Testis (tissue), 3 donors: ENCODE data around the gene WDR48. TPM values are rescaled to one million over a fixed set of nuclear protein-coding genes. Genes with fewer than 3 reads are reported as not detected.

Experiments
- DNase-seq: peaks from one replicate; pipeline ENCODE4 v3.0.0-alpha.2; 2019
- H3K27ac ChIP-seq, 2 donors: fragments of 200-600 bp; sonication (generic); one replicate each; pipeline ENCODE4 v1.5.1; 2019
- H3K27me3 ChIP-seq: fragments of 200-600 bp; sonication (generic); one replicate; pipeline ENCODE4 v1.5.1; 2019
- H3K36me3 ChIP-seq: fragments of 200-600 bp; sonication (generic); one replicate; pipeline ENCODE4 v1.5.1; 2017; ENCODE audit warnings: low read depth; ENCODE audit errors: missing control alignments
- H3K4me1 ChIP-seq: fragments of 200-600 bp; sonication (generic); one replicate; pipeline ENCODE4 v1.5.1; 2019
- H3K4me3 ChIP-seq, 2 donors: fragments of 200-600 bp; sonication (generic); one replicate each; pipeline ENCODE4 v1.5.1; 2017 to 2019
- H3K9me3 ChIP-seq: fragments of 200-600 bp; sonication (generic); one replicate; pipeline ENCODE4 v1.5.1; 2017
- POLR2A ChIP-seq: fragments of 450-650 bp; IDR thresholded peaks from one replicate; pipeline ENCODE4 v1.6.1; 2017; ENCODE audit warnings: antibody characterized with exemption, mild to moderate bottlenecking, moderate library complexity
- WGBS, 2 donors: methylation state at CpG; one replicate each; pipeline ENCODE4 v1.1.5; 2018; 5-methylcytosine and 5-hydroxymethylcytosine counted together
- intact Hi-C: fragments of 100-400 bp; cut with DNase I; formaldehyde crosslinking; loops from one replicate; pipeline ENCODE4 v1.15.1; 2023; ENCODE audit warnings: low total_unique reads
- polyA plus RNA-seq: library from polyadenylated mRNA; stranded (reverse); fragments of 350-450 nt; fragmentation: Illumina TruSeq; extraction: RNeasy Lipid Tissue Mini Kit (QIAGEN cat#74804); gene quantifications from one replicate; pipeline ENCODE4 v1.2.3, GENCODE V29; 2014; ENCODE audit warnings: low read depth, low replicate concordance; ENCODE audit not compliant: insufficient read depth
- total RNA-seq, 2 donors: library from RNA; depleted of rRNA; stranded (reverse); fragments of >200 nt; gene quantifications; one replicate each; pipeline ENCODE4 v1.2.3, GENCODE V29; 2016
- TF ChIP-seq, protein P1 (sequence below), 3 experiments: fragments of 450-650 bp in 2 of 3; fragments of 200-600 bp in 1 of 3; sonication (generic) in 1 of 3; IDR thresholded peaks; one replicate each; pipeline ENCODE4 v1.5.1; 2016 to 2019; ENCODE audit warnings: antibody characterized with exemption in 3 of 3, mild to moderate bottlenecking in 2 of 3, moderate library complexity in 1 of 3

Gene WDR48
- total and polyA plus RNA-seq, 3 donors from 2014 or later: 67.8 to 130 (median 74.1) TPM

DNA sequence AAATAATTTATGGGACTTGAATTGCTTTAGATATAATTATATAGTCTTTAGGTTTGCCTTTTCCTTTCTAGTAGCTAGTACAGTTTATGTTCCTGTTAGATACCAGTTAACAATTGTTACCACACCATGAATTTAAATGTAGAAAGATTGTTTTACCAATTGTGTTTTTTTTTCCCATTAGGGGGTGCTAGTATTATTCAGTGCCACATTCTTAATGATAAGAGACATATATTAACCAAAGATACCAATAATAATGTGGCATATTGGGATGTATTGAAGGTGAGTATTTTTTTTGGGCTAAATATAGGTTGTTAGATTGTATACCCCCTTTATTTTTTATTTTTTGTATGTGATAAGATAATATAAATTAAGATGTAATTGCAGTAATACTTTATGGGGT, 27.7 kb downstream of the WDR48 start:
- Histone ChIP-seq H3K27me3 (no peaks in the 10 kb centered on the region), H3K36me3 (peaks cover 4% of the 10 kb centered on the region), H3K4me3 (no peak overlapping the region), H3K9me3 (no peaks in the 10 kb centered on the region), H3K4me1 (no peaks in the 10 kb centered on the region), H3K27ac (no peak overlapping the region)
- no peak for DNase-seq
- TF ChIP-seq, protein P1, sequence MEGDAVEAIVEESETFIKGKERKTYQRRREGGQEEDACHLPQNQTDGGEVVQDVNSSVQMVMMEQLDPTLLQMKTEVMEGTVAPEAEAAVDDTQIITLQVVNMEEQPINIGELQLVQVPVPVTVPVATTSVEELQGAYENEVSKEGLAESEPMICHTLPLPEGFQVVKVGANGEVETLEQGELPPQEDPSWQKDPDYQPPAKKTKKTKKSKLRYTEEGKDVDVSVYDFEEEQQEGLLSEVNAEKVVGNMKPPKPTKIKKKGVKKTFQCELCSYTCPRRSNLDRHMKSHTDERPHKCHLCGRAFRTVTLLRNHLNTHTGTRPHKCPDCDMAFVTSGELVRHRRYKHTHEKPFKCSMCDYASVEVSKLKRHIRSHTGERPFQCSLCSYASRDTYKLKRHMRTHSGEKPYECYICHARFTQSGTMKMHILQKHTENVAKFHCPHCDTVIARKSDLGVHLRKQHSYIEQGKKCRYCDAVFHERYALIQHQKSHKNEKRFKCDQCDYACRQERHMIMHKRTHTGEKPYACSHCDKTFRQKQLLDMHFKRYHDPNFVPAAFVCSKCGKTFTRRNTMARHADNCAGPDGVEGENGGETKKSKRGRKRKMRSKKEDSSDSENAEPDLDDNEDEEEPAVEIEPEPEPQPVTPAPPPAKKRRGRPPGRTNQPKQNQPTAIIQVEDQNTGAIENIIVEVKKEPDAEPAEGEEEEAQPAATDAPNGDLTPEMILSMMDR (IDR thresholded peaks at IDR 0.05): no peak
- TF ChIP-seq POLR2A: no peak
- intact Hi-C loops: no loop called here

DNA sequence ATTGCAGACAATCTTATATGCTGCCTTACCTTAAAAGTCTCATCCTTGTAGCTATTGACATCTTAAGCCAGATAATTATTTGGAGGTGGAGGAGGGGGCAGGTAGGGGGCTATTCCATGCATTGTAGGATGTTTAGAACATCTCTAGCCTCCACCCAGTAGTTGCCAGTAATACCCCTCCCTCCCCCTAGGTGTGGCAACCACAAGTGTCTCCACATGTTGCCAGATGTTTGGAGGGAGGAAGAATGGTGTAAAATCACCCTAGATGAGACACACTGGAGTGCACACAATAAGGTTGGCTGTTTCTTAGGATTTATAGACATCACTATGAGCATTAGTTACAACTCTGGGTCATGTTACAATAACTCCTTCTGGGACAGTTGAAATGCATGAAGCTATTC, 28.2 kb downstream of the WDR48 start:
- Histone ChIP-seq H3K36me3 (peaks cover 4% of the 10 kb centered on the region), H3K27me3 (no peaks in the 10 kb centered on the region), H3K4me3 (no peak overlapping the region), H3K4me1 (no peaks in the 10 kb centered on the region), H3K27ac (no peak overlapping the region), H3K9me3 (no peaks in the 10 kb centered on the region)
- TF ChIP-seq, protein P1 (IDR thresholded peaks at IDR 0.05): no peak
- TF ChIP-seq POLR2A: no peak
- intact Hi-C loops: no loop called here
- DNase-seq: no peak

DNA sequence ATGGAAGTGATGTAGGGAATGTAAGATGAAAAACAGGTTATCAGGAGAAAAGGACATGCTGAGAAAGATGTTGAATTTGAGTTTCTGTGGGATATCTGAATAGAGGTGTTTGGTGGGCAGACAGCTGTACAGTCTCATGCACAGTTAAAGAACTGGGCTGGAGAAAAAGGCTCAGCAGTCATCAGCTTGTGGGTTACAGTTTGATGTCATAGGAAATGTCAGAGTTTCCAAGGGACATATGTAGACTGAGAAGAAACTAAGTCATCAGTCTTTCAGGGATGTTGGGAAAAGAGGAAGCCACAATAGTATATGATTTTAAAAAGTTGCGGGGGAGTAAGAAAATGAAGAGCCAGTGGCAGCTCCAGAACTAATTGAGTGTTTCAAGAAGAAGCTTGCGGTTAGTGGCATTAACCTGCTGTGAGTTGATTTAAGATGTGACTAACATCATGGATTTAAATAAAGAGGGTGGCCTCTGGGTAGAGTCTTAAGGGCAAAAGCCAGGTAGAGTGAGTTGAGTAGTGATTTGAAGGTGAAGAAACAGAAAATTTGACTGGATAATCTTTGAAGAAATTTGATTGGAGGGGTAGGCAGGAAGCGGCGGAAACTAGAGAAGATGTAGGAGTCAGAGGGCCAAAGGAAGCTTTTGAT, 31.0 kb downstream of the WDR48 start:
- Histone ChIP-seq H3K27ac (no peak overlapping the region), H3K4me1 (no peaks in the 10 kb centered on the region), H3K27me3 (no peaks in the 10 kb centered on the region), H3K36me3 (peaks cover 4% of the 10 kb centered on the region), H3K4me3 (no peak overlapping the region), H3K9me3 (no peaks in the 10 kb centered on the region)
- WGBS, 2 donors: 94 to 97% methylated on average over 4 of the region's 4 CpGs
- intact Hi-C loops: no loop called here
- TF ChIP-seq POLR2A: no peak
- TF ChIP-seq, protein P1 (IDR thresholded peaks at IDR 0.05): no peak
- DNase-seq: no peak

DNA sequence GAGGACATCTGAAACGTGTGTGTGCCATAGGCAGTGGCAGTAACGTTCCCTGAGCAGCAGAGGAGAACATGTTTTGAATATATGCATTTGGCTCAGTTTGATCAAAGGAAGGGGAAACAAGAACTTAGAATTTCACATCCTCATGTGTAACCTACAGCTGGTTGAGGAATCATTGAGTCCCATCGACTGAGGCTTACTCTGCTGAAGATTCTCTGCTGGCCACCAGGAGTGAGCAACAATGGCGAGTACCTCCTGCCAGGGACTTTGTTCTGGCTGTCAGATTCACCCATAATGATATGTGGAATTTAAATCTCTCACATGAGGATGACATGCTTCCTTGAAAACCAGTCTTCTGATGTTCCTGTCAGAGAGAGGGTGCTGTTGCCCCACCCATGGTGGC, 34.3 kb downstream of the WDR48 start:
- WGBS, 2 donors: 89 to 91% methylated on average over 4 of the region's 4 CpGs
- no peaks in the 10 kb centered on the region for H3K9me3 ChIP-seq
- TF ChIP-seq, protein P1 (IDR thresholded peaks at IDR 0.05): peak in 1 of 3 experiments; percentile 13
- no peak for TF ChIP-seq POLR2A
- no peaks in the 10 kb centered on the region for H3K36me3 ChIP-seq
- DNase-seq: no peak
- H3K27me3 ChIP-seq: no peaks in the 10 kb centered on the region
- no peak overlapping the region for H3K27ac ChIP-seq
- intact Hi-C loops: no loop called here
- no peaks in the 10 kb centered on the region for H3K4me1 ChIP-seq
- no peak overlapping the region for H3K4me3 ChIP-seq

DNA sequence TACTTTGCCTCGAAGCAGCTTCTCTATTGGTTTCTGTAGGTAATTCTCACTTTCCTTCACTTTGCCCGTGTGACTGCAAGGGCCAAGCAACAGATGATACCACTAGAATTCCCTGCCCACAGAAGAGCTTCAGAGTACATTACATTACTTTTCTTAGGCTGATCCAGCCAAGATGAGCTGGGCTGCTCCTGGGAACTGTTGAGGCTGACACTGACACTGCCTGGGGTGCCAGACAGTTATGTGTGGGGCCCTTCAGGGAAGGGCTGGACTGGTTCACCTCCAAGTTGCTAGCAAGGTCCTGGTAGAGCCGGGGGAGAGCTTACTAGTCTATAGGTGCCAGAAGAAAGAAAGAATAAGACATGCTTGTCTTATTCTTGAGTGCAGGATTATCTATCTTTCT, 36.6 kb downstream of the WDR48 start:
- DNase-seq: no peak
- Histone ChIP-seq H3K9me3 (no peaks in the 10 kb centered on the region), H3K4me1 (no peaks in the 10 kb centered on the region), H3K27me3 (no peaks in the 10 kb centered on the region), H3K4me3 (no peak overlapping the region), H3K36me3 (no peaks in the 10 kb centered on the region), H3K27ac (no peak overlapping the region)
- WGBS, 2 donors: 81 to 98% methylated on average over 3 of the region's 3 CpGs
- TF ChIP-seq POLR2A: no peak
- TF ChIP-seq, protein P1 (IDR thresholded peaks at IDR 0.05): no peak
- intact Hi-C loops: no loop called here
